HepG2 (cell line): ENCODE data around the gene NME1. TPM values are rescaled to one million over a fixed set of nuclear protein-coding genes. Genes with fewer than 3 reads are reported as not detected.

Experiments
- ARNT2 ChIP-seq: sonication (generic); formaldehyde crosslinking; IDR thresholded peaks from 2 replicates; pipeline ENCODE4 v1.8.0; 2022; ENCODE audit warnings: mild to moderate bottlenecking, low read depth, missing genetic modification reagents, moderate library complexity
- BHLHE40 ChIP-seq: IDR thresholded peaks from 2 replicates; pipeline ENCODE4 v1.6.1; 2011; ENCODE audit warnings: low read length, improper control_type of control experiment
- CHCHD3 ChIP-seq: sonication (generic); formaldehyde crosslinking; IDR thresholded peaks from 2 replicates; pipeline ENCODE4 v1.8.0; 2022; ENCODE audit warnings: mild to moderate bottlenecking, missing genetic modification reagents, moderate library complexity
- DRAP1 ChIP-seq: IDR thresholded peaks from 2 replicates; pipeline ENCODE4 v1.6.1; 2016; ENCODE audit warnings: missing genetic modification reagents, missing compliant biosample characterization
- FOXO1 ChIP-seq: sonication (generic); formaldehyde crosslinking; IDR thresholded peaks from 2 replicates; pipeline ENCODE4 v1.4.0; 2020; ENCODE audit warnings: missing genetic modification reagents
- GATAD2A ChIP-seq: IDR thresholded peaks from 2 replicates; pipeline ENCODE4 v1.6.1; 2016
- GTF2F1 ChIP-seq: fragments of 150-350 bp; IDR thresholded peaks from 2 replicates; pipeline ENCODE4 v1.6.1; 2014; ENCODE audit warnings: low read length
- IRX3 ChIP-seq: sonication (generic); formaldehyde crosslinking; IDR thresholded peaks from 2 replicates; pipeline ENCODE4 v1.8.1; 2023; ENCODE audit warnings: mild to moderate bottlenecking, low read depth, missing genetic modification reagents, borderline replicate concordance
- MED1 ChIP-seq: sonication (generic); formaldehyde crosslinking; IDR thresholded peaks from 2 replicates; pipeline ENCODE4 v1.4.0; 2020; ENCODE audit warnings: missing genetic modification reagents
- MYC ChIP-seq: sonication (generic); formaldehyde crosslinking; IDR thresholded peaks from 2 replicates; pipeline ENCODE4 v1.9.0; 2021; ENCODE audit warnings: missing genetic modification reagents, borderline replicate concordance
- NFIB ChIP-seq: sonication (generic); formaldehyde crosslinking; IDR thresholded peaks from 2 replicates; pipeline ENCODE4 v1.9.0; 2021; ENCODE audit warnings: missing genetic modification reagents, mild to moderate bottlenecking, borderline replicate concordance
- NFKB2 ChIP-seq: sonication (generic); formaldehyde crosslinking; IDR thresholded peaks from 2 replicates; pipeline ENCODE4 v1.4.0; 2020; ENCODE audit warnings: missing genetic modification reagents, borderline replicate concordance
- POGK ChIP-seq: sonication (generic); formaldehyde crosslinking; conservative IDR thresholded peaks from 2 replicates; pipeline ENCODE4 v1.8.0; 2022; ENCODE audit warnings: mild to moderate bottlenecking, moderate library complexity, missing genetic modification reagents
- POLR2AphosphoS5 ChIP-seq: IDR thresholded peaks from 2 replicates; pipeline ENCODE4 v1.6.1; 2012; ENCODE audit warnings: low read depth, low read length
- SNRNP70 ChIP-seq: fragments of 200-400 bp; formaldehyde crosslinking; IDR thresholded peaks from 2 replicates; pipeline ENCODE4 v1.6.1; 2017; ENCODE audit warnings: mild to moderate bottlenecking, low read depth, low read length, moderate library complexity
- TBX2 ChIP-seq: sonication (generic); formaldehyde crosslinking; IDR thresholded peaks from 2 replicates; pipeline ENCODE4 v1.5.0; 2020; ENCODE audit warnings: missing genetic modification reagents, mild to moderate bottlenecking, borderline replicate concordance
- YEATS4 ChIP-seq: sonication (generic); formaldehyde crosslinking; IDR thresholded peaks from 2 replicates; pipeline ENCODE4 v1.4.0; 2020; ENCODE audit warnings: missing genetic modification reagents, borderline replicate concordance
- ZNF503 ChIP-seq: sonication (generic); formaldehyde crosslinking; IDR thresholded peaks from 2 replicates; pipeline ENCODE4 v1.4.0; 2020; ENCODE audit warnings: missing genetic modification reagents
- ZNF572 ChIP-seq: sonication (generic); formaldehyde crosslinking; IDR thresholded peaks from 2 replicates; pipeline ENCODE4 v1.5.1; 2020; ENCODE audit warnings: mild to moderate bottlenecking, missing genetic modification reagents
- ZNF629 ChIP-seq: sonication (generic); formaldehyde crosslinking; conservative IDR thresholded peaks from 2 replicates; pipeline ENCODE4 v1.5.0; 2020; ENCODE audit warnings: missing genetic modification reagents
- polyA plus RNA-seq, 8 experiments: library from polyadenylated mRNA; depleted of rRNA in 3 of 8; stranded (reverse) in 7 of 8; unstranded in 1 of 8; fragments of >200 nt; fragmentation: Illumina TruSeq in 4 of 8; extraction: Trizol in 4 of 8; gene quantifications; 2 replicates each; pipeline versions ENCODE4 v1.2.1 to v1.2.3, GENCODE V29; 2011 to 2016; ENCODE audit warnings: low read depth in 4 of 8, missing spikeins in 1 of 8, mixed read lengths in 1 of 8; ENCODE audit not compliant: insufficient read depth in 1 of 8
- total RNA-seq, 5 experiments: library from RNA; depleted of rRNA; stranded (reverse); fragments of >200 nt; fragmentation: Illumina TruSeq; extraction: Trizol; gene quantifications; 2 replicates each; pipeline ENCODE4 v1.2.3, GENCODE V29; 2016; ENCODE audit warnings: low read depth in 1 of 5
- TF ChIP-seq, protein P1 (sequence below): sonication (generic); formaldehyde crosslinking; IDR thresholded peaks from 2 replicates; pipeline ENCODE4 v1.4.0; 2020; ENCODE audit warnings: missing genetic modification reagents
- TF ChIP-seq, protein P2 (sequence below): IDR thresholded peaks from 2 replicates; pipeline ENCODE4 v1.6.1; 2016; ENCODE audit warnings: low read depth

NME1 gene
- total and polyA plus RNA-seq, 2 of the 13 experiments (the other 11 are each of a cell fraction or from before 2014, with no cell fraction given): 295 to 516 TPM

DNA sequence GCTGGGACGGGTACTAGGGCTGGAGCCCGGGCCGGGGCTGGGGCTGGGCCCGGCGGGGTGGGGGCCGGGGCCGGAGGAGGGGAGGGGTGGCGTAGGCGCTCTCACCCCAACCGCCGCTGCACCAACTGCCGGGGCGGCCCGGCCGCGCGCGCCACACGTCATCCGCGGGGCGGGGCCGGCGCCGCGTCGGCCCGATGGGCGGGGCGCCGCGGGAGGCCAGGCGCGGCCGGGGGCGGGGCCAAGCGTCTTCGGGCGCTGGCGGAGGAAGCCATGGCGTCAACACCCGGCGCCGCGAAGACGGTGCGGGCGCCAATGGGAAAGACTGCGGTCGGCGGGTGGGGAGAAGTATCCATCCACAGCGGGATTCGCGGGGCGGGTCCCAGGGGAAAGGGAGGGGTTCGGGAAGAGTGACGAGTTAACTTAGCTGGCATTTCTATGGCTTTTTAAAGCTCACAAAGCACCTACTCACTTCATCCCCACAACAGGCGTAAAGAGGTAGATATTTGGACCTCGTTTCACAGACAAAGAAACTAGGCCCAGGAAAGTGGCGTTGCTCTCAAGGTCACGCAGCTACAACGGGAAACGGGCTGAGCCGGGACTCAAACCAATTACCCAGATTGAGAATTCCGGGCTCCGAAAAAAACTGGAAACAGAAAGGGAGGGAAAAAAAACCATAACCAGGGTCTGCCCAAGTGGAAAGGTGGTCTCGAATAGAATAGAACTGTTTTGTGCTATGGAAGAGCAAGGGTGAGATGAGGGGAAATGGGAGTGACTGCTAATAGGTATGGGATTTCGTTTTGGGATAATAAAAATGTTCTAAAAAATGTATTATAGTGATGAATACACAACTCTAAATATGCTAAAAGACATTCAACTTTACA is 32.4 kb upstream of the NME1 start, which contains the start of gene SPAG9 (continued):
- no peak for TF ChIP-seq NFIB (CRISPR knock-in tag)
- TF ChIP-seq POLR2AphosphoS5: peak; percentile 85
- TF ChIP-seq SNRNP70: no peak
- TF ChIP-seq GTF2F1: 0 out of 2 replicates have a peak, but pooled peaks have one; percentile 25
- TF ChIP-seq TBX2 (CRISPR knock-in tag): peak; percentile 69
- TF ChIP-seq MYC (CRISPR knock-in tag): 0 out of 2 replicates have a peak, but pooled peaks have one; percentile 27
- no peak for TF ChIP-seq ZNF629 (CRISPR knock-in tag)
- TF ChIP-seq ZNF572: no peak
- TF ChIP-seq, protein P1, sequence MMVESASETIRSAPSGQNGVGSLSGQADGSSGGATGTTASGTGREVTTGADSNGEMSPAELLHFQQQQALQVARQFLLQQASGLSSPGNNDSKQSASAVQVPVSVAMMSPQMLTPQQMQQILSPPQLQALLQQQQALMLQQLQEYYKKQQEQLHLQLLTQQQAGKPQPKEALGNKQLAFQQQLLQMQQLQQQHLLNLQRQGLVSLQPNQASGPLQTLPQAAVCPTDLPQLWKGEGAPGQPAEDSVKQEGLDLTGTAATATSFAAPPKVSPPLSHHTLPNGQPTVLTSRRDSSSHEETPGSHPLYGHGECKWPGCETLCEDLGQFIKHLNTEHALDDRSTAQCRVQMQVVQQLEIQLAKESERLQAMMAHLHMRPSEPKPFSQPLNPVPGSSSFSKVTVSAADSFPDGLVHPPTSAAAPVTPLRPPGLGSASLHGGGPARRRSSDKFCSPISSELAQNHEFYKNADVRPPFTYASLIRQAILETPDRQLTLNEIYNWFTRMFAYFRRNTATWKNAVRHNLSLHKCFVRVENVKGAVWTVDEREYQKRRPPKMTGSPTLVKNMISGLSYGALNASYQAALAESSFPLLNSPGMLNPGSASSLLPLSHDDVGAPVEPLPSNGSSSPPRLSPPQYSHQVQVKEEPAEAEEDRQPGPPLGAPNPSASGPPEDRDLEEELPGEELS: peak; percentile 66
- TF ChIP-seq, protein P2, sequence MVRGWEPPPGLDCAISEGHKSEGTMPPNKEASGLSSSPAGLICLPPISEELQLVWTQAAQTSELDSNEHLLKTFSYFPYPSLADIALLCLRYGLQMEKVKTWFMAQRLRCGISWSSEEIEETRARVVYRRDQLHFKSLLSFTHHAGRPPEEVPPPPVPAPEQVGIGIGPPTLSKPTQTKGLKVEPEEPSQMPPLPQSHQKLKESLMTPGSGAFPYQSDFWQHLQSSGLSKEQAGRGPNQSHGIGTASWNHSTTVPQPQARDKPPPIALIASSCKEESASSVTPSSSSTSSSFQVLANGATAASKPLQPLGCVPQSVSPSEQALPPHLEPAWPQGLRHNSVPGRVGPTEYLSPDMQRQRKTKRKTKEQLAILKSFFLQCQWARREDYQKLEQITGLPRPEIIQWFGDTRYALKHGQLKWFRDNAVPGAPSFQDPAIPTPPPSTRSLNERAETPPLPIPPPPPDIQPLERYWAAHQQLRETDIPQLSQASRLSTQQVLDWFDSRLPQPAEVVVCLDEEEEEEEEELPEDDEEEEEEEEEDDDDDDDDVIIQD (CRISPR knock-in tag): peak; percentile 51; the same call in 1 of the 2 replicates
- TF ChIP-seq MED1 (CRISPR knock-in tag): peak; percentile 59; the same call in 1 of the 2 replicates
- TF ChIP-seq IRX3 (CRISPR knock-in tag): no peak
- 0 out of 2 replicates have a peak, but pooled peaks have one; percentile 3 for TF ChIP-seq POGK (CRISPR knock-in tag)
- 0 out of 2 replicates have a peak, but pooled peaks have one; percentile 8 for TF ChIP-seq YEATS4 (CRISPR knock-in tag)
- TF ChIP-seq ZNF503 (CRISPR knock-in tag): peak; percentile 29; the same call in 1 of the 2 replicates
- TF ChIP-seq BHLHE40: peak; percentile 19; the same call in 1 of the 2 replicates
- TF ChIP-seq NFKB2 (CRISPR knock-in tag): no peak
- TF ChIP-seq DRAP1 (CRISPR knock-in tag): peak; percentile 77
- peak; percentile 41 for TF ChIP-seq GATAD2A
- TF ChIP-seq ARNT2 (CRISPR knock-in tag): 0 out of 2 replicates have a peak, but pooled peaks have one; percentile 34
- TF ChIP-seq FOXO1 (CRISPR knock-in tag): 0 out of 2 replicates have a peak, but pooled peaks have one; percentile 42
- TF ChIP-seq CHCHD3 (CRISPR knock-in tag): no peak
